Mesothelial cell of epicardium (in vitro differentiated cells): ENCODE data around the gene CRYZL1. TPM values are rescaled to one million over a fixed set of nuclear protein-coding genes. Genes with fewer than 3 reads are reported as not detected.

ENCODE experiments used
- DNase-seq, 2 experiments: peaks; one replicate each; pipeline ENCODE4 v3.0.0; 2021; ENCODE audit warnings: low spot score in 2 of 2; ENCODE audit not compliant: unreplicated experiment in 2 of 2
- H3K27ac Mint-ChIP-seq: 2 replicates; pipeline ENCODE4 v1.8.0; 2021; ENCODE audit warnings: mixed read lengths
- H3K27me3 Mint-ChIP-seq: 2 replicates; pipeline ENCODE4 v1.8.0; 2021; ENCODE audit warnings: low read depth, mixed read lengths
- H3K36me3 Mint-ChIP-seq: 2 replicates; pipeline ENCODE4 v1.8.0; 2021; ENCODE audit warnings: mixed read lengths
- H3K4me1 Mint-ChIP-seq: 2 replicates; pipeline ENCODE4 v1.8.0; 2021; ENCODE audit warnings: mixed read lengths
- H3K4me3 Mint-ChIP-seq: 2 replicates; pipeline ENCODE4 v1.8.0; 2021; ENCODE audit warnings: mild to moderate bottlenecking, moderate library complexity, mixed read lengths
- H3K9me3 Mint-ChIP-seq: 2 replicates; pipeline ENCODE4 v1.8.0; 2021; ENCODE audit warnings: mixed read lengths
- total RNA-seq: library from RNA; stranded (reverse); gene quantifications from 3 replicates; pipeline ENCODE4 v1.2.1, GENCODE V29; 2021
- TF ChIP-seq, protein P1 (sequence below): fragments of 200-600 bp; sonication (generic); IDR thresholded peaks from one replicate; pipeline ENCODE4 v1.5.0; 2021; ENCODE audit warnings: antibody characterized with exemption; ENCODE audit not compliant: unreplicated experiment

CRYZL1 gene
- total RNA-seq, 1 donor from 2014 or later, result 63.0 TPM

DNA sequence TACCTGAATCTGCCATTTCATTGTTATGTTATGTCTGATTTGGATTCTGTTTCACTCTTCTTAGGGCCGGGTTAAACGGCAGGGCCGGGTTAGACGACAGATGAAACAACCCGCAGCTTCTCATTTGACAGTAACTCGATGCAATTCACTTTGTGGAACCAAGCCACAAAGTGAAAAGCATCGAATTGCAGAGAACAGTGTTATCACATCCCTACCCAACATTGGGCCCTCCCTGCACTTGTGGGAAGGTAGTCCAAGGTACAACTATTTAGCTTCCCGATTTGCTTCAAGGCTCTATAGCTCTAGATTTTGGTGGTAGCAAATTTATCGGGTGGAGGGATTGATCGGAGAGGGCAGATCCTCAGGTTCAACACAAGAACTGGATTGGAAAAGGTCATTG lies 81.7 kb downstream of the CRYZL1 start:
- no peak overlapping the region for H3K4me3 Mint-ChIP-seq
- no peak overlapping the region for H3K27ac Mint-ChIP-seq
- H3K4me1 Mint-ChIP-seq, result peaks cover 4% of the 10 kb centered on the region
- DNase-seq, result no peak
- H3K27me3 Mint-ChIP-seq, result no peaks in the 10 kb centered on the region
- peaks cover 58% of the 10 kb centered on the region for H3K36me3 Mint-ChIP-seq
- TF ChIP-seq, protein P1, sequence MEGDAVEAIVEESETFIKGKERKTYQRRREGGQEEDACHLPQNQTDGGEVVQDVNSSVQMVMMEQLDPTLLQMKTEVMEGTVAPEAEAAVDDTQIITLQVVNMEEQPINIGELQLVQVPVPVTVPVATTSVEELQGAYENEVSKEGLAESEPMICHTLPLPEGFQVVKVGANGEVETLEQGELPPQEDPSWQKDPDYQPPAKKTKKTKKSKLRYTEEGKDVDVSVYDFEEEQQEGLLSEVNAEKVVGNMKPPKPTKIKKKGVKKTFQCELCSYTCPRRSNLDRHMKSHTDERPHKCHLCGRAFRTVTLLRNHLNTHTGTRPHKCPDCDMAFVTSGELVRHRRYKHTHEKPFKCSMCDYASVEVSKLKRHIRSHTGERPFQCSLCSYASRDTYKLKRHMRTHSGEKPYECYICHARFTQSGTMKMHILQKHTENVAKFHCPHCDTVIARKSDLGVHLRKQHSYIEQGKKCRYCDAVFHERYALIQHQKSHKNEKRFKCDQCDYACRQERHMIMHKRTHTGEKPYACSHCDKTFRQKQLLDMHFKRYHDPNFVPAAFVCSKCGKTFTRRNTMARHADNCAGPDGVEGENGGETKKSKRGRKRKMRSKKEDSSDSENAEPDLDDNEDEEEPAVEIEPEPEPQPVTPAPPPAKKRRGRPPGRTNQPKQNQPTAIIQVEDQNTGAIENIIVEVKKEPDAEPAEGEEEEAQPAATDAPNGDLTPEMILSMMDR, result no peak
- H3K9me3 Mint-ChIP-seq, result peaks cover 11% of the 10 kb centered on the region

- TF ChIP-seq, protein P1, result no peak
- Mint-ChIP-seq H3K4me1 (peaks cover 9% of the 10 kb centered on the region), H3K4me3 (no peak overlapping the region), H3K27ac (no peak overlapping the region), H3K27me3 (no peaks in the 10 kb centered on the region), H3K9me3 (peaks cover 17% of the 10 kb centered on the region), H3K36me3 (peaks cover 66% of the 10 kb centered on the region)
- DNase-seq, result no peak
Measured at GRCh38 chr21:33558777-33559421, 82.6 kb downstream of the CRYZL1 start.

DNA sequence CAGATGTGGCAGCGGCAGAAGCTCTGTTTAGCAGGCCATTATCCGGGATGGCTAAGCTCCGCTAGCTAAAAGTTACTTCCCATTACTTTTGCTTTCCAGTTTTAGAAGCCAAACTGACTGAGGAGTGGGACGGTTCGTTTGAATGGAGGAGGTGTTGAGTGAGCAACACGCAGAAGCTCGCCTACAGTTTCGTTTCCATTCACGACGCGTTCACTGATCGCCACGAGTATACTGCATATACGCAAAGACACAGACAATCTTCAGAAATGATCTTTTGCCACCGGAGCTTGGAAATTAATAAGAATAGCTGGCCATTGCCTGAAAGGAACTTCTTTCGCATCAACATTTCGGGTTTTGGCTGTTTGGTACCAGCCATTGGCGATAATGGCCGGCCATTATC lies 84.1 kb downstream of the CRYZL1 start:
- TF ChIP-seq, protein P1, result no peak
- Mint-ChIP-seq H3K27me3 (no peaks in the 10 kb centered on the region), H3K4me3 (no peak overlapping the region), H3K36me3 (peaks cover 75% of the 10 kb centered on the region), H3K9me3 (peaks cover 20% of the 10 kb centered on the region), H3K27ac (no peak overlapping the region), H3K4me1 (peaks cover 9% of the 10 kb centered on the region)
- DNase-seq, result no peak

DNA sequence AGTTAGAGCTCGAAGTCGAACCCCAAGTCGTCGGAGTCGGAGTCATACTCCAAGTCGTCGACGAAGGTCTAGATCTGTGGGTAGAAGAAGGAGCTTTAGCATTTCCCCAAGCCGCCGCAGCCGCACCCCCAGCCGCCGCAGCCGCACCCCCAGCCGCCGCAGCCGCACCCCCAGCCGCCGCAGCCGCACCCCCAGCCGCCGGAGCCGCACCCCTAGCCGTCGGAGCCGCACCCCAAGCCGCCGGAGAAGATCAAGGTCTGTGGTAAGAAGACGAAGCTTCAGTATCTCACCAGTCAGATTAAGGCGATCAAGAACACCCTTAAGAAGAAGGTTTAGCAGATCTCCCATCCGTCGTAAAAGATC lies 86.6 kb downstream of the CRYZL1 start:
- TF ChIP-seq, protein P1, result no peak
- H3K27ac Mint-ChIP-seq, result no peak overlapping the region
- no peak for DNase-seq
- no peak overlapping the region for H3K4me3 Mint-ChIP-seq
- peaks cover 9% of the 10 kb centered on the region for H3K4me1 Mint-ChIP-seq
- no peaks in the 10 kb centered on the region for H3K27me3 Mint-ChIP-seq
- H3K36me3 Mint-ChIP-seq, result peaks cover 77% of the 10 kb centered on the region
- peaks cover 23% of the 10 kb centered on the region for H3K9me3 Mint-ChIP-seq

GRCh38 chr21:33554236-33554981 lies 87.1 kb downstream of the CRYZL1 start:
- no peak overlapping the region for H3K4me3 Mint-ChIP-seq
- no peaks in the 10 kb centered on the region for H3K27me3 Mint-ChIP-seq
- H3K27ac Mint-ChIP-seq, result peak overlapping the region; percentile 11
- peaks cover 77% of the 10 kb centered on the region for H3K36me3 Mint-ChIP-seq
- DNase-seq, result no peak
- TF ChIP-seq, protein P1, result no peak
- peaks cover 23% of the 10 kb centered on the region for H3K9me3 Mint-ChIP-seq
- H3K4me1 Mint-ChIP-seq, result peaks cover 9% of the 10 kb centered on the region
